ENCODE data around the gene HJURP.

HJURP gene

GRCh38 chr2:233823731-233824121 lies 30.6 kb downstream of the HJURP start:
- Histone ChIP-seq H3K4me3 (ENCODE audit: severe bottlenecking) (no peak overlapping the region), H3K27me3 (ENCODE audit: insufficient read depth, poor library complexity, severe bottlenecking) (no peaks in the 10 kb centered on the region), H3K9me3 (ENCODE audit: severe bottlenecking) (no peaks in the 10 kb centered on the region), H3K4me1 (ENCODE audit: insufficient read depth, poor library complexity, severe bottlenecking) (no peaks in the 10 kb centered on the region), H3K27ac (ENCODE audit: poor library complexity, severe bottlenecking) (no peak overlapping the region), H3K36me3 (ENCODE audit: low read depth) (no peaks in the 10 kb centered on the region)
- no peak for TF ChIP-seq CTCF (IDR thresholded peaks at IDR 0.05; ENCODE audit: poor library complexity, severe bottlenecking)
- DNase-seq (ENCODE audit: low spot score), result peak; percentile 29
- ATAC-seq (ENCODE audit: low read depth), result no peak

- TF ChIP-seq CTCF (IDR thresholded peaks at IDR 0.05; ENCODE audit: poor library complexity, severe bottlenecking), result no peak
- H3K27me3 ChIP-seq (ENCODE audit: insufficient read depth, poor library complexity, severe bottlenecking), result no peaks in the 10 kb centered on the region
- ATAC-seq (ENCODE audit: low read depth), result no peak
- no peaks in the 10 kb centered on the region for H3K4me1 ChIP-seq (ENCODE audit: insufficient read depth, poor library complexity, severe bottlenecking)
- H3K9me3 ChIP-seq (ENCODE audit: severe bottlenecking), result no peaks in the 10 kb centered on the region
- no peak overlapping the region for H3K27ac ChIP-seq (ENCODE audit: poor library complexity, severe bottlenecking)
- H3K4me3 ChIP-seq (ENCODE audit: severe bottlenecking), result no peak overlapping the region
- H3K36me3 ChIP-seq (ENCODE audit: low read depth), result no peaks in the 10 kb centered on the region
- DNase-seq (ENCODE audit: low spot score), result peak; percentile 53
These were observed 31.3 kb downstream of the HJURP start for GRCh38 chr2:233822781-233823730.

GRCh38 chr2:233822101-233822771 lies 32.1 kb downstream of the HJURP start:
- Histone ChIP-seq H3K27me3 (ENCODE audit: insufficient read depth, poor library complexity, severe bottlenecking) (no peaks in the 10 kb centered on the region), H3K36me3 (ENCODE audit: low read depth) (no peaks in the 10 kb centered on the region), H3K9me3 (ENCODE audit: severe bottlenecking) (no peaks in the 10 kb centered on the region), H3K4me1 (ENCODE audit: insufficient read depth, poor library complexity, severe bottlenecking) (no peaks in the 10 kb centered on the region), H3K4me3 (ENCODE audit: severe bottlenecking) (no peak overlapping the region), H3K27ac (ENCODE audit: poor library complexity, severe bottlenecking) (no peak overlapping the region)
- ATAC-seq (ENCODE audit: low read depth) (no peak), DNase-seq (ENCODE audit: low spot score) (peak; percentile 47)
- no peak for TF ChIP-seq CTCF (IDR thresholded peaks at IDR 0.05; ENCODE audit: poor library complexity, severe bottlenecking)

GRCh38 chr2:233821709-233822100 lies 32.6 kb downstream of the HJURP start:
- Histone ChIP-seq H3K9me3 (ENCODE audit: severe bottlenecking) (no peaks in the 10 kb centered on the region), H3K4me1 (ENCODE audit: insufficient read depth, poor library complexity, severe bottlenecking) (no peaks in the 10 kb centered on the region), H3K27ac (ENCODE audit: poor library complexity, severe bottlenecking) (no peak overlapping the region), H3K4me3 (ENCODE audit: severe bottlenecking) (no peak overlapping the region), H3K36me3 (ENCODE audit: low read depth) (no peaks in the 10 kb centered on the region), H3K27me3 (ENCODE audit: insufficient read depth, poor library complexity, severe bottlenecking) (no peaks in the 10 kb centered on the region)
- no peak for ATAC-seq (ENCODE audit: low read depth)
- DNase-seq (ENCODE audit: low spot score), result peak; percentile 13
- TF ChIP-seq CTCF (IDR thresholded peaks at IDR 0.05; ENCODE audit: poor library complexity, severe bottlenecking), result no peak
